ENCODE data around the gene RSPO4.

Gene RSPO4

GRCh38 chr20:951384-952169, 50.5 kb downstream of the RSPO4 start:
- POLR2A ChIA-PET, result interaction anchor here (0.6 kb wide), 1 partner anchor 107 kb away, joined by 10 read pairs; no protein-coding TSS in a partner anchor
- no peak for TF ChIP-seq CTCF (IDR thresholded peaks at IDR 0.05; ENCODE audit: control extremely low read depth, extremely low read depth, low read depth, missing control alignments)
- no peak for DNase-seq (ENCODE audit: extremely low spot score)
- CTCF ChIA-PET, result interaction anchor here (1.6 kb wide), 1 partner anchor 136 kb away, joined by 9 read pairs; no protein-coding TSS in a partner anchor

GRCh38 chr20:949717-950116, 52.4 kb downstream of the RSPO4 start:
- no peak for TF ChIP-seq CTCF (IDR thresholded peaks at IDR 0.05; ENCODE audit: control extremely low read depth, extremely low read depth, low read depth, missing control alignments)
- ChIA-PET POLR2A (no interaction called here), CTCF (no interaction called here)
- no peak for DNase-seq (ENCODE audit: extremely low spot score)

GRCh38 chr20:946826-947225, 55.3 kb downstream of the RSPO4 start:
- no peak for DNase-seq (ENCODE audit: extremely low spot score)
- ChIA-PET POLR2A (no interaction called here), CTCF (interaction anchor here (1.1 to 6.3 kb wide), 3 partner anchors 9 to 131 kb away, joined by 4 to 29 read pairs (median 5); no protein-coding TSS in a partner anchor)
- TF ChIP-seq CTCF (IDR thresholded peaks at IDR 0.05; ENCODE audit: control extremely low read depth, extremely low read depth, low read depth, missing control alignments), result no peak

GRCh38 chr20:945841-946240, 56.3 kb downstream of the RSPO4 start:
- no peak for TF ChIP-seq CTCF (IDR thresholded peaks at IDR 0.05; ENCODE audit: control extremely low read depth, extremely low read depth, low read depth, missing control alignments)
- POLR2A ChIA-PET, result no interaction called here
- CTCF ChIA-PET, result interaction anchor here (1.1 to 6.3 kb wide), 3 partner anchors 10 to 130 kb away, joined by 4 to 29 read pairs (median 5); no protein-coding TSS in a partner anchor
- no peak for DNase-seq (ENCODE audit: extremely low spot score)

GRCh38 chr20:944774-945410, 57.2 kb downstream of the RSPO4 start:
- POLR2A ChIA-PET, result no interaction called here
- no peak for DNase-seq (ENCODE audit: extremely low spot score)
- CTCF ChIA-PET, result interaction anchor here (6.3 kb wide), 1 partner anchor 11 kb away, joined by 29 read pairs; no protein-coding TSS in a partner anchor
- no peak for TF ChIP-seq CTCF (IDR thresholded peaks at IDR 0.05; ENCODE audit: control extremely low read depth, extremely low read depth, low read depth, missing control alignments)

- CTCF ChIA-PET, result interaction anchor here (6.3 kb wide), 1 partner anchor 12 kb away, joined by 29 read pairs; no protein-coding TSS in a partner anchor
- DNase-seq (ENCODE audit: extremely low spot score), result no peak
- TF ChIP-seq CTCF (IDR thresholded peaks at IDR 0.05; ENCODE audit: control extremely low read depth, extremely low read depth, low read depth, missing control alignments), result no peak
- POLR2A ChIA-PET, result no interaction called here
Measured at GRCh38 chr20:944148-944547, 58.0 kb downstream of the RSPO4 start.
